BLaER1 (cell line): Measurements from ENCODE around the gene HSH2D.

Source experiments
- H3K27ac ChIP-seq: shearing (Covaris generic); formaldehyde crosslinking; 2 replicates; pipeline ENCODE4 v1.8.1; 2022
- H3K27me3 ChIP-seq: shearing (Covaris generic); formaldehyde crosslinking; 2 replicates; pipeline ENCODE4 v1.8.1; 2022
- H3K36me3 ChIP-seq: shearing (Covaris generic); formaldehyde crosslinking; 2 replicates; pipeline ENCODE4 v1.8.1; 2022
- H3K4me1 ChIP-seq: shearing (Covaris generic); formaldehyde crosslinking; 2 replicates; pipeline ENCODE4 v1.8.1; 2022
- H3K4me2 ChIP-seq: shearing (Covaris generic); formaldehyde crosslinking; 2 replicates; pipeline ENCODE4 v1.8.1; 2022
- H3K4me3 ChIP-seq: shearing (Covaris generic); formaldehyde crosslinking; 2 replicates; pipeline ENCODE4 v1.8.1; 2022
- H3K9ac ChIP-seq: shearing (Covaris generic); formaldehyde crosslinking; 2 replicates; pipeline ENCODE4 v1.8.1; 2022
- H3K9me3 ChIP-seq: shearing (Covaris generic); formaldehyde crosslinking; 2 replicates; pipeline ENCODE4 v1.8.1; 2022
- H4K20me1 ChIP-seq: shearing (Covaris generic); formaldehyde crosslinking; 2 replicates; pipeline ENCODE4 v1.8.1; 2022
- Cebpa-rat ChIP-seq: shearing (Covaris generic); IDR thresholded peaks from 2 replicates; pipeline ENCODE4 v1.8.1; 2022

Gene HSH2D

GRCh38 chr19:16200038-16201010, 56.8 kb downstream of the HSH2D start:
- no peak overlapping the region for H3K27ac ChIP-seq
- TF ChIP-seq Cebpa-rat, result no peak
- H4K20me1 ChIP-seq, result peaks cover 54% of the 10 kb centered on the region
- H3K27me3 ChIP-seq, result no peaks in the 10 kb centered on the region
- peaks cover 52% of the 10 kb centered on the region for H3K4me1 ChIP-seq
- no peaks in the 10 kb centered on the region for H3K9me3 ChIP-seq
- H3K9ac ChIP-seq, result peak overlapping the region; percentile 34; the same call in 1 of the 2 replicates
- H3K4me3 ChIP-seq, result no peak overlapping the region
- H3K36me3 ChIP-seq, result peaks cover 56% of the 10 kb centered on the region
- H3K4me2 ChIP-seq, result peak overlapping the region; percentile 12; the same call in 1 of the 2 replicates

GRCh38 chr19:16201011-16201391, 57.5 kb downstream of the HSH2D start:
- peaks cover 52% of the 10 kb centered on the region for H3K4me1 ChIP-seq
- H3K27me3 ChIP-seq, result no peaks in the 10 kb centered on the region
- peaks cover 63% of the 10 kb centered on the region for H3K36me3 ChIP-seq
- no peaks in the 10 kb centered on the region for H3K9me3 ChIP-seq
- no peak overlapping the region for H3K4me3 ChIP-seq
- H3K9ac ChIP-seq, result no peak overlapping the region
- H3K27ac ChIP-seq, result no peak overlapping the region
- no peak overlapping the region for H3K4me2 ChIP-seq
- no peak for TF ChIP-seq Cebpa-rat
- H4K20me1 ChIP-seq, result peaks cover 57% of the 10 kb centered on the region

- Histone ChIP-seq H3K36me3 (peaks cover 79% of the 10 kb centered on the region), H4K20me1 (peaks cover 69% of the 10 kb centered on the region), H3K4me3 (no peak overlapping the region), H3K9me3 (no peaks in the 10 kb centered on the region), H3K27me3 (no peaks in the 10 kb centered on the region), H3K27ac (no peak overlapping the region), H3K4me1 (peaks cover 41% of the 10 kb centered on the region), H3K9ac (no peak overlapping the region), H3K4me2 (no peak overlapping the region)
- no peak for TF ChIP-seq Cebpa-rat
Measured at GRCh38 chr19:16202320-16203255, 59.1 kb downstream of the HSH2D start.

- Histone ChIP-seq H3K27ac (no peak overlapping the region), H3K4me1 (peaks cover 39% of the 10 kb centered on the region), H3K4me3 (no peak overlapping the region), H3K36me3 (peaks cover 87% of the 10 kb centered on the region), H3K4me2 (no peak overlapping the region), H3K27me3 (no peaks in the 10 kb centered on the region), H4K20me1 (peaks cover 68% of the 10 kb centered on the region), H3K9ac (no peak overlapping the region), H3K9me3 (no peaks in the 10 kb centered on the region)
- no peak for TF ChIP-seq Cebpa-rat
Measured at GRCh38 chr19:16203256-16204004, 59.9 kb downstream of the HSH2D start.

GRCh38 chr19:16204005-16204294, 60.5 kb downstream of the HSH2D start:
- Histone ChIP-seq H3K4me2 (no peak overlapping the region), H4K20me1 (peaks cover 63% of the 10 kb centered on the region), H3K9ac (no peak overlapping the region), H3K4me3 (no peak overlapping the region), H3K27ac (no peak overlapping the region), H3K36me3 (peaks cover 93% of the 10 kb centered on the region), H3K4me1 (peaks cover 34% of the 10 kb centered on the region), H3K9me3 (no peaks in the 10 kb centered on the region), H3K27me3 (no peaks in the 10 kb centered on the region)
- no peak for TF ChIP-seq Cebpa-rat

GRCh38 chr19:16205205-16206045, 61.9 kb downstream of the HSH2D start:
- no peak overlapping the region for H3K9ac ChIP-seq
- no peaks in the 10 kb centered on the region for H3K27me3 ChIP-seq
- no peak overlapping the region for H3K4me2 ChIP-seq
- H3K4me3 ChIP-seq, result no peak overlapping the region
- peaks cover 98% of the 10 kb centered on the region for H3K36me3 ChIP-seq
- H3K27ac ChIP-seq, result no peak overlapping the region
- peaks cover 50% of the 10 kb centered on the region for H4K20me1 ChIP-seq
- no peak for TF ChIP-seq Cebpa-rat
- H3K9me3 ChIP-seq, result no peaks in the 10 kb centered on the region
- H3K4me1 ChIP-seq, result peaks cover 20% of the 10 kb centered on the region; the same call in 1 of the 2 replicates

- H3K36me3 ChIP-seq, result peaks cover 98% of the 10 kb centered on the region
- no peak overlapping the region for H3K4me3 ChIP-seq
- no peak for TF ChIP-seq Cebpa-rat
- H3K4me2 ChIP-seq, result no peak overlapping the region
- no peaks in the 10 kb centered on the region for H3K27me3 ChIP-seq
- no peak overlapping the region for H3K9ac ChIP-seq
- peaks cover 20% of the 10 kb centered on the region; the same call in 1 of the 2 replicates for H3K4me1 ChIP-seq
- H3K9me3 ChIP-seq, result no peaks in the 10 kb centered on the region
- H4K20me1 ChIP-seq, result peaks cover 43% of the 10 kb centered on the region
- no peak overlapping the region for H3K27ac ChIP-seq
Measured at GRCh38 chr19:16206046-16206605, 62.6 kb downstream of the HSH2D start.

- peaks cover 100% of the 10 kb centered on the region for H3K36me3 ChIP-seq
Measured at GRCh38 chr19:16206637-16207036, 63.2 kb downstream of the HSH2D start.

More at GRCh38 chr19:16206637-16207036, 63.2 kb downstream of the HSH2D start:
- Histone ChIP-seq H4K20me1 (peaks cover 38% of the 10 kb centered on the region), H3K9ac (no peak overlapping the region), H3K4me1 (peaks cover 20% of the 10 kb centered on the region; the same call in 1 of the 2 replicates), H3K9me3 (0 out of 2 replicates have a peak, but pooled peaks cover 3% of the 10 kb centered on the region), H3K4me3 (no peak overlapping the region), H3K27me3 (no peaks in the 10 kb centered on the region), H3K4me2 (no peak overlapping the region), H3K27ac (no peak overlapping the region)
- TF ChIP-seq Cebpa-rat, result no peak
